ENCODE results near the gene KCNJ16. TPM values are rescaled to one million over a fixed set of nuclear protein-coding genes. Genes with fewer than 3 reads are reported as not detected.

KCNJ16 gene
- total and polyA plus RNA-seq, 7 experiments from 2014 or later = not detected

DNA sequence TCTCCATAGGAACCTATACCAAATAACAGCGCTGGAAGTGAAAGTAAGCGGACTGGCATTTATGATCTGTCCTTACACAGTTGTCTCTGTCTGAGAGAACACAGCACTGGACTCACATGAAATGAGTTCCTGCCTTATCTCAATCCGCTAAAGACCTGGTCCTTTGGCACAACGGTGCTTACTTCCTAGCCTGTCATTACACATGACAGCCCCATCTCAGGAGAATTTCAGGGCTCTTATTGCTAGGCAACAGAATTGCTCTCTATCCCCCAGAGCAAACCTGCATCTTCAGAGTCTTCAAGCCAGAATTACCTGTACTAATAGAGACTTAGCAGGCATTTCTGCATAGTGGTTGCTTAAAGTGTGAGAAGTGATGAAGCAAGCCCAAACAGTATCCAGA, 98.7 kb downstream of the KCNJ16 start:
- Histone ChIP-seq H3K4me3 (ENCODE audit: low read length) (no peak overlapping the region), H3K9me3 (ENCODE audit: control insufficient read depth in 2 of 3, low read length in 3 of 3) (no peaks in the 10 kb centered on the region), H3K4me1 (ENCODE audit: control insufficient read depth in 2 of 2, insufficient read depth in 2 of 2, low read length in 2 of 2) (no peaks in the 10 kb centered on the region), H3K27me3 (ENCODE audit: control insufficient read depth in 2 of 2, insufficient read depth in 2 of 2, low read length in 2 of 2) (peaks cover 3% of the 10 kb centered on the region in 2 donors), H3K27ac (ENCODE audit: low read depth, low read length) (no peak overlapping the region), H3K36me3 (ENCODE audit: control insufficient read depth in 2 of 3, insufficient read depth in 3 of 3, low read length in 3 of 3) (no peaks in the 10 kb centered on the region)
- ChIA-PET CTCF (no interaction called here), POLR2A (no interaction called here)
- Mint-ChIP-seq H3K27ac (no peak overlapping the region), H3K4me3 (no peak overlapping the region), H3K4me1 (peaks cover 5 to 13% (median 8%) of the 10 kb centered on the region in 7 donors), H3K36me3 (no peaks in the 10 kb centered on the region), H3K9me3 (peaks cover 0 to 3% (median 0%) of the 10 kb centered on the region in 11 donors), H3K27me3 (peaks cover 40 to 48% (median 46%) of the 10 kb centered on the region in 5 donors)
- intact Hi-C loops (cut with micrococcal nuclease) = no loop called here
- no peak for ATAC-seq
- DNase-seq = no peak

- H3K4me1 Mint-ChIP-seq = no peaks in the 10 kb centered on the region
- no peaks in the 10 kb centered on the region for H3K27me3 ChIP-seq (ENCODE audit: control insufficient read depth in 2 of 2, insufficient read depth in 2 of 2, low read length in 2 of 2)
- H3K27me3 Mint-ChIP-seq = peaks cover 5 to 24% (median 6%) of the 10 kb centered on the region in 5 donors
- H3K27ac Mint-ChIP-seq = no peak overlapping the region
- H3K9me3 Mint-ChIP-seq = peaks cover 0 to 3% (median 0%) of the 10 kb centered on the region in 11 donors
- CTCF ChIA-PET = no interaction called here
- no peaks in the 10 kb centered on the region for H3K36me3 ChIP-seq (ENCODE audit: control insufficient read depth in 2 of 3, insufficient read depth in 3 of 3, low read length in 3 of 3)
- H3K9me3 ChIP-seq (ENCODE audit: control insufficient read depth in 2 of 3, low read length in 3 of 3) = no peaks in the 10 kb centered on the region
- H3K4me1 ChIP-seq (ENCODE audit: control insufficient read depth in 2 of 2, insufficient read depth in 2 of 2, low read length in 2 of 2) = no peaks in the 10 kb centered on the region
- H3K36me3 Mint-ChIP-seq = no peaks in the 10 kb centered on the region
- no peak for ATAC-seq
- H3K4me3 Mint-ChIP-seq = no peak overlapping the region
- intact Hi-C loops (cut with micrococcal nuclease) = no loop called here
- no peak overlapping the region for H3K27ac ChIP-seq (ENCODE audit: low read depth, low read length)
- no peak for DNase-seq
- POLR2A ChIA-PET = no interaction called here
- H3K4me3 ChIP-seq (ENCODE audit: low read length) = no peak overlapping the region
Measured at GRCh38 chr17:70181376-70181775, 106.4 kb downstream of the KCNJ16 start.

GRCh38 chr17:70181866-70182265, 106.8 kb downstream of the KCNJ16 start:
- Histone ChIP-seq H3K36me3 (ENCODE audit: control insufficient read depth in 2 of 3, insufficient read depth in 3 of 3, low read length in 3 of 3) (no peaks in the 10 kb centered on the region), H3K27ac (ENCODE audit: low read depth, low read length) (no peak overlapping the region), H3K4me1 (ENCODE audit: control insufficient read depth in 2 of 2, insufficient read depth in 2 of 2, low read length in 2 of 2) (no peaks in the 10 kb centered on the region), H3K27me3 (ENCODE audit: control insufficient read depth in 2 of 2, insufficient read depth in 2 of 2, low read length in 2 of 2) (no peaks in the 10 kb centered on the region), H3K9me3 (ENCODE audit: control insufficient read depth in 2 of 3, low read length in 3 of 3) (no peaks in the 10 kb centered on the region), H3K4me3 (ENCODE audit: low read length) (no peak overlapping the region)
- Mint-ChIP-seq H3K27ac (no peak overlapping the region), H3K4me1 (no peaks in the 10 kb centered on the region), H3K9me3 (peaks cover 0 to 3% (median 0%) of the 10 kb centered on the region in 11 donors), H3K36me3 (no peaks in the 10 kb centered on the region), H3K4me3 (no peak overlapping the region), H3K27me3 (peaks cover 5 to 24% (median 6%) of the 10 kb centered on the region in 5 donors)
- POLR2A ChIA-PET = no interaction called here
- intact Hi-C loops (cut with micrococcal nuclease) = no loop called here
- ATAC-seq = no peak
- CTCF ChIA-PET = no interaction called here
- DNase-seq = no peak

DNA sequence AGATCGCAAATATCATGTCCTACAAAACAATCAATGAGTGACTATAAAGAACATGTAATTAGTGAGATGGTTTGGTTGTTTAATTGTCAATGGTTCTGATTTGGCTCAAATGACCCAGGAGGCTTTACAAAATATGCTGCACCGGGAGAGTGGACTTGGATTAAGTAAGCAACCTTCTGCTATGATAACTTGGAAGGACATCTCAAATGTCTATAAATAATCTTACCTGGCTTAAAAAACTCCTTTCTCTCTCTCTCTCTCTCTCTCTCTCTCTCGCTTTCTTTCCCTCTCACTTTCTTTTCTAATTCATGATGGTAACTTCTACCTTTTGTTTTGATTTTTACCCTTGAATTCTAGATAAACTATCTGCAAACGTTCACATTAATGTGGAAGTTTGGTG, 108.5 kb downstream of the KCNJ16 start:
- Histone ChIP-seq H3K4me1 (ENCODE audit: control insufficient read depth in 2 of 2, insufficient read depth in 2 of 2, low read length in 2 of 2) (no peaks in the 10 kb centered on the region), H3K36me3 (ENCODE audit: control insufficient read depth in 2 of 3, insufficient read depth in 3 of 3, low read length in 3 of 3) (no peaks in the 10 kb centered on the region), H3K4me3 (ENCODE audit: low read length) (no peak overlapping the region), H3K27ac (ENCODE audit: low read depth, low read length) (no peak overlapping the region), H3K9me3 (ENCODE audit: control insufficient read depth in 2 of 3, low read length in 3 of 3) (no peaks in the 10 kb centered on the region), H3K27me3 (ENCODE audit: control insufficient read depth in 2 of 2, insufficient read depth in 2 of 2, low read length in 2 of 2) (no peaks in the 10 kb centered on the region)
- Mint-ChIP-seq H3K27ac (no peak overlapping the region), H3K9me3 (no peaks in the 10 kb centered on the region), H3K4me1 (no peaks in the 10 kb centered on the region), H3K4me3 (no peak overlapping the region), H3K27me3 (peaks cover 0 to 20% (median 4%) of the 10 kb centered on the region in 5 donors), H3K36me3 (no peaks in the 10 kb centered on the region)
- ATAC-seq (no peak), DNase-seq (no peak)
- ChIA-PET POLR2A (no interaction called here), CTCF (no interaction called here)
- intact Hi-C loops (cut with micrococcal nuclease) = no loop called here

GRCh38 chr17:70184207-70184606, 109.2 kb downstream of the KCNJ16 start:
- no peaks in the 10 kb centered on the region for H3K4me1 ChIP-seq (ENCODE audit: control insufficient read depth in 2 of 2, insufficient read depth in 2 of 2, low read length in 2 of 2)
- no peak for DNase-seq
- no peak overlapping the region for H3K4me3 Mint-ChIP-seq
- H3K36me3 Mint-ChIP-seq = no peaks in the 10 kb centered on the region
- POLR2A ChIA-PET = no interaction called here
- H3K27me3 Mint-ChIP-seq = peaks cover 0 to 24% (median 4%) of the 10 kb centered on the region in 5 donors
- no peak overlapping the region for H3K27ac ChIP-seq (ENCODE audit: low read depth, low read length)
- H3K9me3 Mint-ChIP-seq = no peaks in the 10 kb centered on the region
- H3K36me3 ChIP-seq (ENCODE audit: control insufficient read depth in 2 of 3, insufficient read depth in 3 of 3, low read length in 3 of 3) = no peaks in the 10 kb centered on the region
- no peaks in the 10 kb centered on the region for H3K27me3 ChIP-seq (ENCODE audit: control insufficient read depth in 2 of 2, insufficient read depth in 2 of 2, low read length in 2 of 2)
- CTCF ChIA-PET = no interaction called here
- no peak overlapping the region for H3K27ac Mint-ChIP-seq
- intact Hi-C loops (cut with micrococcal nuclease) = no loop called here
- no peak overlapping the region for H3K4me3 ChIP-seq (ENCODE audit: low read length)
- no peak for ATAC-seq
- H3K4me1 Mint-ChIP-seq = no peaks in the 10 kb centered on the region
- H3K9me3 ChIP-seq (ENCODE audit: control insufficient read depth in 2 of 3, low read length in 3 of 3) = no peaks in the 10 kb centered on the region

- Histone ChIP-seq H3K4me1 (ENCODE audit: control insufficient read depth in 2 of 2, insufficient read depth in 2 of 2, low read length in 2 of 2) (no peaks in the 10 kb centered on the region), H3K36me3 (ENCODE audit: control insufficient read depth in 2 of 3, insufficient read depth in 3 of 3, low read length in 3 of 3) (no peaks in the 10 kb centered on the region), H3K27ac (ENCODE audit: low read depth, low read length) (no peak overlapping the region), H3K27me3 (ENCODE audit: control insufficient read depth in 2 of 2, insufficient read depth in 2 of 2, low read length in 2 of 2) (no peaks in the 10 kb centered on the region), H3K9me3 (ENCODE audit: control insufficient read depth in 2 of 3, low read length in 3 of 3) (no peaks in the 10 kb centered on the region), H3K4me3 (ENCODE audit: low read length) (no peak overlapping the region)
- intact Hi-C loops (cut with micrococcal nuclease) = no loop called here
- Mint-ChIP-seq H3K9me3 (no peaks in the 10 kb centered on the region), H3K4me1 (no peaks in the 10 kb centered on the region), H3K4me3 (no peak overlapping the region), H3K36me3 (no peaks in the 10 kb centered on the region), H3K27me3 (peaks cover 0 to 19% (median 0%) of the 10 kb centered on the region in 5 donors), H3K27ac (no peak overlapping the region)
- ChIA-PET CTCF (no interaction called here), POLR2A (no interaction called here)
- no peak for DNase-seq
- no peak for ATAC-seq
Measured at GRCh38 chr17:70184770-70185169, 109.7 kb downstream of the KCNJ16 start.
